ENCODE data around the gene ANAPC16. TPM values are rescaled to one million over a fixed set of nuclear protein-coding genes. Genes with fewer than 3 reads are reported as not detected.

The ANAPC16 gene
- total and polyA plus RNA-seq, 2 of the 4 experiments (the other 2 are of a cell fraction): 25.2 to 26.3 TPM

GRCh38 chr10:72173619-72174296 is 42.1 kb upstream of the ANAPC16 start:
- H3K9ac ChIP-seq (ENCODE audit: low read depth, low read length): no peak overlapping the region
- H3K23ac ChIP-seq (ENCODE audit: low read depth, low read length): no peak overlapping the region
- H3K4me2 ChIP-seq (ENCODE audit: low read depth, low read length): no peak overlapping the region
- H3K27me3 ChIP-seq (ENCODE audit: control insufficient read depth, insufficient read depth, low read length): no peaks in the 10 kb centered on the region
- peak overlapping the region; percentile 20; the same call in 1 of the 2 replicates for H2AK5ac ChIP-seq (ENCODE audit: low read depth, low read length)
- no peak overlapping the region for H3K14ac ChIP-seq (replicated peaks; ENCODE audit: low read depth, low read length)
- H3K36me3 ChIP-seq (ENCODE audit: control insufficient read depth, insufficient read depth, low read length): peaks cover 2% of the 10 kb centered on the region; the same call in 1 of the 2 replicates
- intact Hi-C loops (cut with micrococcal nuclease) (loop anchor here (5.0 kb wide), 1 partner anchor 66 kb away; no protein-coding TSS in a partner anchor), in situ Hi-C loops (cut with MboI; ENCODE audit: low sequenced_read_pairs) (no loop called here), dilution Hi-C loops (cut with HindIII; ENCODE audit: low sequenced_read_pairs, unreplicated experiment) (no loop called here)
- CTCF ChIA-PET: no interaction called here
- no TSS peak for BruUV-seq (replicated peaks)
- no peak overlapping the region for H3K27ac ChIP-seq (ENCODE audit: insufficient read depth, low read length)
- H4K8ac ChIP-seq (ENCODE audit: low read depth in 2 of 2, low read length in 2 of 2): no peak overlapping the region; a peak in 1 of 4 replicates
- H3K4me1 ChIP-seq (ENCODE audit: control insufficient read depth, insufficient read depth, low read length): peaks cover 9% of the 10 kb centered on the region
- POLR2A ChIA-PET (ENCODE audit: unreplicated experiment): no interaction called here
- no peak overlapping the region for H2AK9ac ChIP-seq (replicated peaks; ENCODE audit: low read depth, low read length, poor library complexity)
- no peak overlapping the region for H2BK120ac ChIP-seq (ENCODE audit: low read depth, low read length)
- 70% methylated on average over 2 of the region's 7 CpGs; no CpG with 5 or more reads in 1 of the 2 experiments for WGBS, 2 experiments (ENCODE audit: extremely low coverage in 2 of 2, insufficient read length in 1 of 2)
- H3K79me1 ChIP-seq (ENCODE audit: low read depth in 1 of 2, low read length in 2 of 2): peaks cover 0 to 2% of the 10 kb centered on the region in 2 experiments; a peak in 1 of 4 replicates
- no peaks in the 10 kb centered on the region for H4K20me1 ChIP-seq (ENCODE audit: insufficient read depth, low read length)
- no peak overlapping the region for H3K18ac ChIP-seq (ENCODE audit: low read depth, low read length)
- H2BK20ac ChIP-seq (ENCODE audit: low read depth, low read length): no peak overlapping the region
- H3K9me3 ChIP-seq (ENCODE audit: control insufficient read depth, insufficient read depth, low read length): no peaks in the 10 kb centered on the region
- no peak overlapping the region for H2BK5ac ChIP-seq (ENCODE audit: low read depth, low read length, poor library complexity, severe bottlenecking)
- H4K91ac ChIP-seq (ENCODE audit: insufficient read depth, low read depth, low read length): no peak overlapping the region
- ATAC-seq (ENCODE audit: low read depth) (peak; percentile 55), DNase-seq (peak; percentile 13)
- H2BK15ac ChIP-seq (ENCODE audit: low read depth, low read length): no peak overlapping the region
- peak overlapping the region; percentile 32 for H3K4ac ChIP-seq (ENCODE audit: low read depth, low read length)
- no peak overlapping the region for H3K4me3 ChIP-seq (ENCODE audit: insufficient read depth, low read depth, low read length)
- H4K5ac ChIP-seq (ENCODE audit: low read depth, low read length): no peak overlapping the region
- no peak overlapping the region for H2AFZ ChIP-seq (replicated peaks; ENCODE audit: low read length, poor library complexity)
- peaks cover 3% of the 10 kb centered on the region for H3K9me1 ChIP-seq (ENCODE audit: insufficient read depth, low read length)
- H3K56ac ChIP-seq (ENCODE audit: extremely low read depth, insufficient read depth, low read length): no peak overlapping the region
- TF ChIP-seq MAZ (IDR thresholded peaks at IDR 0.05; ENCODE audit: borderline replicate concordance, low read depth, low read length): no peak
